K562 (cell line): ENCODE measurements around the gene GOLGA6L26. TPM values are rescaled to one million over a fixed set of nuclear protein-coding genes. Genes with fewer than 3 reads are reported as not detected.

Experiments used
- ATAC-seq: fragments of 200-7000 bp; cut with Tn5 transposase; 3 replicates; pipeline ENCODE4 v1.9.1; 2020; ENCODE audit warnings: moderate library complexity
- BruUV-seq: library from RNA; stranded (reverse); fragments of 400-500 nt; replicated peaks from 2 replicates; lab custom pipeline; 2021; lab: Mats Ljungman, UMichigan
- CTCF ChIA-PET: fragments of 300-600 bp; formaldehyde crosslinking; extraction: SDS; loops from one replicate; lab custom pipeline; 2021; ENCODE audit warnings: low intra/inter-chr PET ratio; lab: Yijun Ruan, JAX
- POLR2A ChIA-PET: fragments of 300-600, 350-650 bp; sonication (Branson Sonifier 250); formaldehyde crosslinking; extraction: SDS; loops from one replicate; lab custom pipeline; 2021; ENCODE audit warnings: antibody characterized with exemption, inconsistent platforms; lab: Yijun Ruan, JAX
- DNase-seq, 4 experiments: peaks; one replicate each; pipeline versions ENCODE4 v3.0.0 to v3.0.0-alpha.2; 2011 to 2018; ENCODE audit warnings: low spot score in 3 of 4, mixed read lengths in 3 of 4; ENCODE audit errors: extremely low read depth in 1 of 4
- FAIRE-seq: peaks from 2 replicates; lab custom pipeline; 2011; peaks lifted over from hg19 to GRCh38; lab: Jason Lieb, UNC
- H2AFZ ChIP-seq: 2 replicates; pipeline ENCODE4 v1.6.0; 2011; ENCODE audit warnings: low read depth, low read length, control low read depth, inconsistent platforms
- H3K27ac ChIP-seq: fragments of 200-600 bp; 3 replicates; pipeline ENCODE4 v1.8.0; 2011; ENCODE audit warnings: low read depth, mild to moderate bottlenecking, control low read depth, inconsistent platforms, low read length, moderate library complexity, mixed read lengths; ENCODE audit errors: extremely low read depth
- H3K27me3 ChIP-seq, 2 experiments: fragments of 300-600 bp in 1 of 2; 2 replicates in 1 of 2; 3 replicates in 1 of 2; pipeline versions ENCODE4 v1.6.0 to v1.8.0; 2011; ENCODE audit warnings: inconsistent platforms in 2 of 2, low read length in 2 of 2, mild to moderate bottlenecking in 1 of 2, mixed read lengths in 1 of 2, moderate library complexity in 1 of 2; ENCODE audit not compliant: control insufficient read depth in 2 of 2, insufficient read depth in 2 of 2
- H3K36me3 ChIP-seq: fragments of 300-600 bp; 3 replicates; pipeline ENCODE4 v1.8.0; 2011; ENCODE audit warnings: mild to moderate bottlenecking, low read length, inconsistent platforms; ENCODE audit not compliant: control insufficient read depth, insufficient read depth
- H3K4me1 ChIP-seq, 2 experiments: fragments of 200-600 bp in 1 of 2; replicated peaks in 1 of 2; 2 replicates in 1 of 2; 3 replicates in 1 of 2; pipeline versions ENCODE4 v1.5.1 to v1.8.0; 2011; ENCODE audit warnings: inconsistent platforms in 2 of 2, low read length in 2 of 2, mild to moderate bottlenecking in 1 of 2, mixed read lengths in 1 of 2, moderate library complexity in 1 of 2; ENCODE audit not compliant: control insufficient read depth in 2 of 2, insufficient read depth in 2 of 2
- H3K4me2 ChIP-seq: 2 replicates; pipeline ENCODE4 v1.6.1; 2011; ENCODE audit warnings: low read length, control low read depth, inconsistent platforms, mixed read lengths; ENCODE audit not compliant: insufficient read depth
- H3K4me3 ChIP-seq: fragments of 200-600 bp; sonication (generic), shearing (Covaris generic); 2 replicates; pipeline ENCODE4 v1.5.1; 2016; ENCODE audit warnings: control low read depth, inconsistent platforms
- H3K79me2 ChIP-seq: fragments of 200-600 bp; 3 replicates; pipeline ENCODE4 v1.8.0; 2011; ENCODE audit warnings: low read length, inconsistent platforms; ENCODE audit not compliant: control insufficient read depth, insufficient read depth
- H3K9ac ChIP-seq, 2 experiments: 2 replicates each; pipeline versions ENCODE4 v1.6.0 to v1.6.1; 2011; ENCODE audit warnings: low read depth in 2 of 2, low read length in 2 of 2, control low read depth in 1 of 2, inconsistent platforms in 1 of 2, mild to moderate bottlenecking in 1 of 2, mixed read lengths in 1 of 2; ENCODE audit not compliant: insufficient read depth in 1 of 2
- H3K9me1 ChIP-seq: one replicate; pipeline ENCODE4 v1.6.0; 2011; ENCODE audit warnings: inconsistent platforms, mild to moderate bottlenecking, low read length, moderate library complexity; ENCODE audit not compliant: control insufficient read depth, insufficient read depth
- H3K9me3 ChIP-seq: replicated peaks from 2 replicates; pipeline ENCODE4 v1.5.1; 2011; ENCODE audit warnings: low read depth, low read length, inconsistent platforms; ENCODE audit not compliant: control insufficient read depth, insufficient read depth
- H4K20me1 ChIP-seq: replicated peaks from 2 replicates; pipeline ENCODE4 v1.6.1; 2011; ENCODE audit warnings: low read length, inconsistent platforms, mixed read lengths; ENCODE audit not compliant: control insufficient read depth, insufficient read depth
- ADNP ChIP-seq: fragments of 200-800 bp; sonication (Bioruptor generic); IDR thresholded peaks from 2 replicates; pipeline ENCODE4 v1.6.1; 2016; ENCODE audit warnings: missing genetic modification characterization, missing compliant biosample characterization
- FOS ChIP-seq: IDR thresholded peaks from 3 replicates; pipeline ENCODE4 v1.6.1; 2011; ENCODE audit not compliant: insufficient read length; ENCODE audit errors: extremely low read depth
- FOXM1 ChIP-seq, 2 experiments: fragments of 450-650 bp in 1 of 2; sonication (generic) in 1 of 2; formaldehyde crosslinking in 1 of 2; IDR thresholded peaks; 2 replicates each; pipeline versions ENCODE4 v1.6.1 to v1.9.0; 2017 to 2022; ENCODE audit warnings: low read depth in 2 of 2, mild to moderate bottlenecking in 2 of 2, missing genetic modification reagents in 1 of 2, moderate library complexity in 1 of 2
- JUNB ChIP-seq: fragments of 450-650 bp; formaldehyde crosslinking; conservative IDR thresholded peaks from 2 replicates; pipeline ENCODE4 v1.4.0; 2020; ENCODE audit warnings: mild to moderate bottlenecking
- PCBP2 ChIP-seq: fragments of 200-400 bp; formaldehyde crosslinking; IDR thresholded peaks from 2 replicates; pipeline ENCODE4 v1.6.1; 2018; ENCODE audit warnings: low read length, low read depth, mild to moderate bottlenecking, moderate library complexity; ENCODE audit not compliant: poor library complexity, severe bottlenecking
- REST ChIP-seq, 2 experiments: fragments of 450-650 bp; formaldehyde crosslinking in 1 of 2; IDR thresholded peaks; 2 replicates each; pipeline versions ENCODE4 v1.4.0 to v1.6.1; 2014 to 2020; ENCODE audit warnings: mild to moderate bottlenecking in 2 of 2, borderline replicate concordance in 1 of 2, low read depth in 1 of 2
- SIX5 ChIP-seq, 2 experiments: IDR thresholded peaks; 2 replicates each; pipeline ENCODE4 v1.6.1; 2011; ENCODE audit warnings: low read length in 2 of 2, borderline replicate concordance in 1 of 2, low read depth in 1 of 2, mild to moderate bottlenecking in 1 of 2, moderate library complexity in 1 of 2; ENCODE audit not compliant: insufficient read depth in 1 of 2
- SNRNP70 ChIP-seq: fragments of 200-400 bp; formaldehyde crosslinking; optimal IDR thresholded peaks from 2 replicates; pipeline ENCODE3; 2017; ENCODE audit warnings: low read depth, low read length
- TBL1XR1 ChIP-seq, 2 experiments: IDR thresholded peaks; 2 replicates each; pipeline ENCODE4 v1.6.1; 2012; ENCODE audit warnings: improper control_type of control experiment in 2 of 2, low read length in 2 of 2, mild to moderate bottlenecking in 1 of 2
- ZNF175 ChIP-seq: fragments of 200-800 bp; sonication (Bioruptor generic); IDR thresholded peaks from 2 replicates; pipeline ENCODE4 v1.6.1; 2016; ENCODE audit warnings: low read depth, mild to moderate bottlenecking, missing genetic modification characterization, missing compliant biosample characterization
- ZNF583 ChIP-seq: fragments of 250-450 bp; sonication (Bioruptor Pico); IDR thresholded peaks from 2 replicates; pipeline ENCODE4 v1.4.0; 2020
- WGBS: fragments of 100-300 bp; shearing (Covaris generic); methylation state at CpG from one replicate; pipeline ENCODE4 v1.1.6; 2016; ENCODE audit warnings: low coverage, mixed read lengths; ENCODE audit not compliant: insufficient coverage; ENCODE audit errors: missing lambda C conversion rate; 5-methylcytosine and 5-hydroxymethylcytosine counted together
- in situ Hi-C: fragments of 300-500 bp; cut with MboI; formaldehyde crosslinking; loops from 4 replicates; pipeline ENCODE4 v1.15.0; 2018; ENCODE audit warnings: inconsistent platforms, mixed read lengths
- intact Hi-C: fragments of 100-400 bp; cut with micrococcal nuclease; formaldehyde crosslinking; loops from 2 replicates; pipeline ENCODE4 v1.14.2; 2022
- polyA plus RNA-seq, 8 experiments: library from polyadenylated mRNA; depleted of rRNA in 4 of 8; stranded (reverse) in 5 of 8; unstranded in 3 of 8; fragments of >200 nt; fragmentation: Nextera tagmentation in 2 of 8; fragmentation: Illumina TruSeq in 1 of 8; extraction: Ambion mirVana in 2 of 8; extraction: Trizol in 1 of 8; gene quantifications; 2 replicates each; pipeline versions ENCODE4 v1.2.1 to v1.2.3, GENCODE V29; 2011 to 2014; ENCODE audit warnings: inconsistent platforms in 1 of 8, missing spikeins in 1 of 8
- total RNA-seq, 7 experiments: library from RNA; depleted of rRNA in 6 of 7; stranded (reverse); fragments of >200 nt in 6 of 7; fragmentation: Illumina TruSeq in 2 of 7; extraction: Trizol in 2 of 7; gene quantifications; 2 replicates each; pipeline versions ENCODE4 v1.2.1 to v1.2.3, GENCODE V29; 2011 to 2021; ENCODE audit warnings: low replicate concordance in 1 of 7
- TF ChIP-seq, protein P1 (sequence below): fragments of 200-800 bp; sonication (Bioruptor generic); IDR thresholded peaks from 2 replicates; pipeline ENCODE4 v1.6.1; 2017; ENCODE audit warnings: missing genetic modification characterization, missing compliant biosample characterization

Gene GOLGA6L26
- total and polyA plus RNA-seq, 9 of the 15 experiments (the other 6 are each of a cell fraction or from before 2014, with no cell fraction given) = not detected

DNA sequence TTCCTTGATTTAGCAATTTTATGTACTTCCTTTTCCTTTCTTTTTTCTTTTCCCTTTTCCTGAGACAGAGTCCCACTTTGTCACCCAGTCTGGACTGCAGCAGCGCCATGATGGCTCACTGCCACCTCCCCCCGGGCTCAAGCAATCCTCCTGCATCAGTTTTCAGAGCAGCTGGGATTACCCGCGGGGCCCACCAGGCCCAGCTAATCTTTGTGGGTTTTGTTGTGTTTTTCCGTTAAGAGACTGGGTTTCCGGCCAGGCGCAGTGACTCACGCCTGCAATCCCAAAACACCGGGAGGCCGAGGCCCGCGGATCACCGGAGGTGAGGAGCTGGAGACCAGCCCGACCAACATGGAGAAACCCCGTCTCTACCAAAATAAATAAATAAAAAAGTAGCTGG lies 38.3 kb upstream of the GOLGA6L26 start:
- ATAC-seq (peak; percentile 43; the same call in 2 of the 3 replicates), FAIRE-seq (no peak), DNase-seq (peak in 2 of 4 experiments; percentile 16 to 27)
- H2AFZ ChIP-seq = 0 out of 2 replicates have a peak overlapping the region, but pooled peaks have one; percentile 36
- H3K27me3 ChIP-seq = no peaks in the 10 kb centered on the region; a peak in 1 of 5 replicates
- WGBS = 9% methylated on average over 15 of the region's 15 CpGs
- no peak overlapping the region for H3K9ac ChIP-seq
- no peaks in the 10 kb centered on the region for H3K36me3 ChIP-seq
- no TSS peak for BruUV-seq
- ChIA-PET CTCF (no interaction called here), POLR2A (no interaction called here)
- H3K79me2 ChIP-seq = no peaks in the 10 kb centered on the region
- H4K20me1 ChIP-seq = no peaks in the 10 kb centered on the region
- H3K4me3 ChIP-seq = no peak overlapping the region
- no peak overlapping the region for H3K27ac ChIP-seq
- no peaks in the 10 kb centered on the region for H3K9me1 ChIP-seq
- no peaks in the 10 kb centered on the region for H3K9me3 ChIP-seq
- no peak overlapping the region; the same call in 1 of the 2 replicates for H3K4me2 ChIP-seq
- in situ Hi-C loops = no loop called here
- intact Hi-C loops = no loop called here
- peaks cover 0 to 9% of the 10 kb centered on the region in 2 experiments; a peak in 1 of 5 replicates for H3K4me1 ChIP-seq
- no peak for TF ChIP-seq ZNF583
- no peak for TF ChIP-seq SNRNP70
- no peak for TF ChIP-seq TBL1XR1 (IDR thresholded peaks at IDR 0.05; ENCODE audit: low read length in 2 of 2)
- no peak for TF ChIP-seq PCBP2
- TF ChIP-seq JUNB = no peak
- no peak for TF ChIP-seq REST (IDR thresholded peaks at IDR 0.05; ENCODE audit: borderline replicate concordance)
- no peak for TF ChIP-seq REST (CRISPR knock-in tag; IDR thresholded peaks at IDR 0.05; ENCODE audit: low read depth)
- no peak for TF ChIP-seq FOXM1 (IDR thresholded peaks at IDR 0.05; ENCODE audit: low read depth)
- TF ChIP-seq FOXM1 (CRISPR knock-in tag; IDR thresholded peaks at IDR 0.05; ENCODE audit: low read depth) = no peak
- no peak for TF ChIP-seq ADNP (tag)
- peak; percentile 43; the same call in 1 of the 2 replicates for TF ChIP-seq ZNF175
- no peak for TF ChIP-seq SIX5 (IDR thresholded peaks at IDR 0.05; ENCODE audit: borderline replicate concordance in 1 of 2, insufficient read depth in 1 of 2, low read depth in 1 of 2, low read length in 2 of 2)
- TF ChIP-seq, protein P1, sequence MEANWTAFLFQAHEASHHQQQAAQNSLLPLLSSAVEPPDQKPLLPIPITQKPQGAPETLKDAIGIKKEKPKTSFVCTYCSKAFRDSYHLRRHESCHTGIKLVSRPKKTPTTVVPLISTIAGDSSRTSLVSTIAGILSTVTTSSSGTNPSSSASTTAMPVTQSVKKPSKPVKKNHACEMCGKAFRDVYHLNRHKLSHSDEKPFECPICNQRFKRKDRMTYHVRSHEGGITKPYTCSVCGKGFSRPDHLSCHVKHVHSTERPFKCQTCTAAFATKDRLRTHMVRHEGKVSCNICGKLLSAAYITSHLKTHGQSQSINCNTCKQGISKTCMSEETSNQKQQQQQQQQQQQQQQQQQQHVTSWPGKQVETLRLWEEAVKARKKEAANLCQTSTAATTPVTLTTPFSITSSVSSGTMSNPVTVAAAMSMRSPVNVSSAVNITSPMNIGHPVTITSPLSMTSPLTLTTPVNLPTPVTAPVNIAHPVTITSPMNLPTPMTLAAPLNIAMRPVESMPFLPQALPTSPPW (CRISPR knock-in tag) = peak; percentile 17; the same call in 1 of the 2 replicates
- TF ChIP-seq FOS = no peak
